ENCODE measurements around the gene MAP1LC3B.

DNA sequence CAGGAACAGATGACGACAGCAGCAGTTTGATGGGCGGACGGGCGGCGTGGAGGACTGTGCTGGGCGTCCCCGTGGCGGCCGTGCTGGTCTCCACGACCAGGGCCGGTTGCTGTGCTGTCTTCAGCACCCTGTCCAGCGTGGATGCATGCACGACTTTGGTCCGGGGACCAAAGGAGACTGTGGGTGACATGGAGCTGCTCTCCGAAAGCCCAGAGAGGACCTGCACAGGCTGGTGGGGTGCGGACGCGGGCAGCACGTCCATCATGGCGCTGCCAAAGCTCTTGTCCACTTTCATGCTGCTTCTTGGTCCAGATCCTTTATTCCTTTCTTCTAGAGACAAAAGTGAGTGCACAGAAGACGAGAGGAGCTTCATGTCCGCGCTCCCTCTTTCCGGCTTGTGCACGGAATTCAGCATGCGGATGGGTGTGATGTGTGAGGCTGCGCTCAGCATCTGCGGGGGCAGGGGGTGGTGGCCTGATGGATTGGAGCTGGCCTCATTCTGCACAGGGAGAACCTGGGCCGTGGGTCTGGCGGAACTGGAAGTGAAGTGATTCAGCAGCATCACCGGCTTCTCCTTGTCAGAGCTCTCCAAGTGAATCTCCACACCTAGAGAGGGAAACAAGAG is 20.3 kb downstream of the MAP1LC3B start:
- no peak for TF ChIP-seq POLR2A (IDR thresholded peaks at IDR 0.05)
- TF ChIP-seq, protein P1, sequence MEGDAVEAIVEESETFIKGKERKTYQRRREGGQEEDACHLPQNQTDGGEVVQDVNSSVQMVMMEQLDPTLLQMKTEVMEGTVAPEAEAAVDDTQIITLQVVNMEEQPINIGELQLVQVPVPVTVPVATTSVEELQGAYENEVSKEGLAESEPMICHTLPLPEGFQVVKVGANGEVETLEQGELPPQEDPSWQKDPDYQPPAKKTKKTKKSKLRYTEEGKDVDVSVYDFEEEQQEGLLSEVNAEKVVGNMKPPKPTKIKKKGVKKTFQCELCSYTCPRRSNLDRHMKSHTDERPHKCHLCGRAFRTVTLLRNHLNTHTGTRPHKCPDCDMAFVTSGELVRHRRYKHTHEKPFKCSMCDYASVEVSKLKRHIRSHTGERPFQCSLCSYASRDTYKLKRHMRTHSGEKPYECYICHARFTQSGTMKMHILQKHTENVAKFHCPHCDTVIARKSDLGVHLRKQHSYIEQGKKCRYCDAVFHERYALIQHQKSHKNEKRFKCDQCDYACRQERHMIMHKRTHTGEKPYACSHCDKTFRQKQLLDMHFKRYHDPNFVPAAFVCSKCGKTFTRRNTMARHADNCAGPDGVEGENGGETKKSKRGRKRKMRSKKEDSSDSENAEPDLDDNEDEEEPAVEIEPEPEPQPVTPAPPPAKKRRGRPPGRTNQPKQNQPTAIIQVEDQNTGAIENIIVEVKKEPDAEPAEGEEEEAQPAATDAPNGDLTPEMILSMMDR (IDR thresholded peaks at IDR 0.05): no peak

Data from uterus (tissue), 2 donors.